HepG2 (cell line): Measurements from ENCODE around the gene SEPTIN10. TPM values are rescaled to one million over a fixed set of nuclear protein-coding genes. Genes with fewer than 3 reads are reported as not detected.

Experiments used
- ATF7-NPFF ChIP-seq: sonication (generic); formaldehyde crosslinking; IDR thresholded peaks from 2 replicates; pipeline ENCODE4 v1.8.1; 2023; ENCODE audit warnings: mild to moderate bottlenecking, low read depth, missing genetic modification reagents, moderate library complexity
- DNMT1 ChIP-seq: sonication (generic); formaldehyde crosslinking; IDR thresholded peaks from 2 replicates; pipeline ENCODE4 v1.5.1; 2020; ENCODE audit warnings: mild to moderate bottlenecking, missing genetic modification reagents
- MED1 ChIP-seq: sonication (generic); formaldehyde crosslinking; IDR thresholded peaks from 2 replicates; pipeline ENCODE4 v1.4.0; 2020; ENCODE audit warnings: missing genetic modification reagents
- NCOR1 ChIP-seq: fragments of 200-600 bp; sonication (generic); IDR thresholded peaks from 2 replicates; pipeline ENCODE4 v1.7.0; 2017; ENCODE audit warnings: antibody characterized with exemption, low read length, borderline replicate concordance
- SMC3 ChIP-seq: IDR thresholded peaks from 2 replicates; pipeline ENCODE4 v1.6.1; 2011; ENCODE audit warnings: low read length, improper control_type of control experiment
- ZNF160 ChIP-seq: sonication (generic); formaldehyde crosslinking; IDR thresholded peaks from 2 replicates; pipeline ENCODE4 v1.8.0; 2022; ENCODE audit warnings: mild to moderate bottlenecking, inconsistent platforms, missing genetic modification reagents
- ZNF205 ChIP-seq: IDR thresholded peaks from 2 replicates; pipeline ENCODE4 v1.6.1; 2018; ENCODE audit warnings: missing biosample characterization, missing genetic modification reagents
- ZNF296 ChIP-seq: sonication (generic); formaldehyde crosslinking; conservative IDR thresholded peaks from 2 replicates; pipeline ENCODE4 v1.5.0; 2020; ENCODE audit warnings: mild to moderate bottlenecking, missing genetic modification reagents
- ZNF383 ChIP-seq: sonication (generic); formaldehyde crosslinking; IDR thresholded peaks from 2 replicates; pipeline ENCODE4 v1.4.0; 2020; ENCODE audit warnings: missing genetic modification reagents, mild to moderate bottlenecking, borderline replicate concordance
- ZNF441 ChIP-seq: sonication (generic); formaldehyde crosslinking; IDR thresholded peaks from 2 replicates; pipeline ENCODE4 v1.7.0; 2021; ENCODE audit warnings: missing genetic modification reagents, borderline replicate concordance
- ZNF781 ChIP-seq: sonication (generic); formaldehyde crosslinking; IDR thresholded peaks from 2 replicates; pipeline ENCODE4 v1.5.1; 2020; ENCODE audit warnings: borderline replicate concordance, mild to moderate bottlenecking, missing genetic modification reagents; ENCODE audit errors: not compliant biosample characterization
- ZNF83 ChIP-seq: sonication (generic); formaldehyde crosslinking; IDR thresholded peaks from 2 replicates; pipeline ENCODE4 v1.4.0; 2020; ENCODE audit warnings: missing genetic modification reagents, mild to moderate bottlenecking, borderline replicate concordance
- polyA plus RNA-seq, 8 experiments: library from polyadenylated mRNA; depleted of rRNA in 3 of 8; stranded (reverse) in 7 of 8; unstranded in 1 of 8; fragments of >200 nt; fragmentation: Illumina TruSeq in 4 of 8; extraction: Trizol in 4 of 8; gene quantifications; 2 replicates each; pipeline versions ENCODE4 v1.2.1 to v1.2.3, GENCODE V29; 2011 to 2016; ENCODE audit warnings: low read depth in 4 of 8, missing spikeins in 1 of 8, mixed read lengths in 1 of 8; ENCODE audit not compliant: insufficient read depth in 1 of 8
- total RNA-seq, 5 experiments: library from RNA; depleted of rRNA; stranded (reverse); fragments of >200 nt; fragmentation: Illumina TruSeq; extraction: Trizol; gene quantifications; 2 replicates each; pipeline ENCODE4 v1.2.3, GENCODE V29; 2016; ENCODE audit warnings: low read depth in 1 of 5
- TF ChIP-seq, protein P1 (sequence below): fragments of 450-650 bp; IDR thresholded peaks from 2 replicates; pipeline ENCODE4 v1.6.1; 2017; ENCODE audit warnings: mild to moderate bottlenecking
- TF ChIP-seq, protein P2 (sequence below): IDR thresholded peaks from 2 replicates; pipeline ENCODE4 v1.6.1; 2016; ENCODE audit warnings: mild to moderate bottlenecking
- TF ChIP-seq, protein P3 (sequence below): sonication (generic); formaldehyde crosslinking; IDR thresholded peaks from 2 replicates; pipeline ENCODE4 v1.4.0; 2020; ENCODE audit warnings: missing genetic modification reagents, borderline replicate concordance
- TF ChIP-seq, protein P4 (sequence below): sonication (generic); formaldehyde crosslinking; IDR thresholded peaks from 2 replicates; pipeline ENCODE4 v1.5.1; 2020; ENCODE audit warnings: mild to moderate bottlenecking, missing genetic modification reagents, moderate library complexity

The SEPTIN10 gene
- total and polyA plus RNA-seq, 2 of the 13 experiments (the other 11 are each of a cell fraction or from before 2014, with no cell fraction given), result 45.8 to 67.5 TPM

DNA sequence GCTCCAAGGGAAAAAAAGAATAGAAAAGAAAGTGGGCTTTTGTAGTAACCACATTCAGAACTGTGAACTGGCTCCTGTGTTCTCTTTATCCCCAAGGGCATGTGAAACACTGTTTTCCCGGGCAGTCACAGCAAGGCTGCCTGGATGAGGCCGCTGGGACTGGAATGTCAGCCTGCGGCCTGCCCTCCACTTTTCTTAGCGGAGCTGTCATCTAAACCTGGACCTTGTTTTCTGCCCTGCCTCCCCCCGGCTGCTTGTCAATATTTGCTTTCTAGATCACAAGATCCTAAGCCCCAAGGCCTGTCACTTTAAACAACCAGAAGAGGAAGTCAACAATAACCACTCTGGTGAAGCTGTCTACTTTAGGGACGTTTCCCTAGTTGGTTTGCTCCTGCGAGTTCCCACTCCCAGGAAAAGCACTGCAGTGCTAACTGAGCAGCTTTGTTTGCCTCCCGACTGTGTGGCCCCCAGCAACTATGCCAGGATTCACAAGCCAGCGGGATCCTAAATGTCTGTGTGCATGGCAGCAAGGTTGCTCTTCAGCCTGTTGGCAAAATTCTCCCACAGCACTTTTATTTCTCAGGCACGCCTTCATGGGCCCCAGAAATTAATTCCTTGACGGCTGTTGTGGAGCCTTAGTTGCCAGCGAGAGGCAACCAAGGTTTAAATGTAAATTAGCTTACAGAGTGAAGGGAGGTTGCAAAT is 31.0 kb upstream of the SEPTIN10 start (continued):
- TF ChIP-seq, protein P1, sequence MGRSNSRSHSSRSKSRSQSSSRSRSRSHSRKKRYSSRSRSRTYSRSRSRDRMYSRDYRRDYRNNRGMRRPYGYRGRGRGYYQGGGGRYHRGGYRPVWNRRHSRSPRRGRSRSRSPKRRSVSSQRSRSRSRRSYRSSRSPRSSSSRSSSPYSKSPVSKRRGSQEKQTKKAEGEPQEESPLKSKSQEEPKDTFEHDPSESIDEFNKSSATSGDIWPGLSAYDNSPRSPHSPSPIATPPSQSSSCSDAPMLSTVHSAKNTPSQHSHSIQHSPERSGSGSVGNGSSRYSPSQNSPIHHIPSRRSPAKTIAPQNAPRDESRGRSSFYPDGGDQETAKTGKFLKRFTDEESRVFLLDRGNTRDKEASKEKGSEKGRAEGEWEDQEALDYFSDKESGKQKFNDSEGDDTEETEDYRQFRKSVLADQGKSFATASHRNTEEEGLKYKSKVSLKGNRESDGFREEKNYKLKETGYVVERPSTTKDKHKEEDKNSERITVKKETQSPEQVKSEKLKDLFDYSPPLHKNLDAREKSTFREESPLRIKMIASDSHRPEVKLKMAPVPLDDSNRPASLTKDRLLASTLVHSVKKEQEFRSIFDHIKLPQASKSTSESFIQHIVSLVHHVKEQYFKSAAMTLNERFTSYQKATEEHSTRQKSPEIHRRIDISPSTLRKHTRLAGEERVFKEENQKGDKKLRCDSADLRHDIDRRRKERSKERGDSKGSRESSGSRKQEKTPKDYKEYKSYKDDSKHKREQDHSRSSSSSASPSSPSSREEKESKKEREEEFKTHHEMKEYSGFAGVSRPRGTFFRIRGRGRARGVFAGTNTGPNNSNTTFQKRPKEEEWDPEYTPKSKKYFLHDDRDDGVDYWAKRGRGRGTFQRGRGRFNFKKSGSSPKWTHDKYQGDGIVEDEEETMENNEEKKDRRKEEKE, result no peak
- TF ChIP-seq, protein P2, sequence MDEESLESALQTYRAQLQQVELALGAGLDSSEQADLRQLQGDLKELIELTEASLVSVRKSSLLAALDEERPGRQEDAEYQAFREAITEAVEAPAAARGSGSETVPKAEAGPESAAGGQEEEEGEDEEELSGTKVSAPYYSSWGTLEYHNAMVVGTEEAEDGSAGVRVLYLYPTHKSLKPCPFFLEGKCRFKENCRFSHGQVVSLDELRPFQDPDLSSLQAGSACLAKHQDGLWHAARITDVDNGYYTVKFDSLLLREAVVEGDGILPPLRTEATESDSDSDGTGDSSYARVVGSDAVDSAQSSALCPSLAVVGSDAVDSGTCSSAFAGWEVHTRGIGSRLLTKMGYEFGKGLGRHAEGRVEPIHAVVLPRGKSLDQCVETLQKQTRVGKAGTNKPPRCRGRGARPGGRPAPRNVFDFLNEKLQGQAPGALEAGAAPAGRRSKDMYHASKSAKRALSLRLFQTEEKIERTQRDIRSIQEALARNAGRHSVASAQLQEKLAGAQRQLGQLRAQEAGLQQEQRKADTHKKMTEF (CRISPR knock-in tag), result peak; percentile 99
- TF ChIP-seq ZNF160 (CRISPR knock-in tag), result peak; percentile 91
- peak; percentile 89 for TF ChIP-seq ZNF441 (CRISPR knock-in tag)
- TF ChIP-seq NCOR1, result peak; percentile 94
- TF ChIP-seq SMC3, result peak; percentile 51; the same call in 1 of the 2 replicates
- TF ChIP-seq ZNF383 (CRISPR knock-in tag), result peak; percentile 92; the same call in 1 of the 2 replicates
- TF ChIP-seq ZNF781 (CRISPR knock-in tag), result peak; percentile 87
- TF ChIP-seq, protein P3, sequence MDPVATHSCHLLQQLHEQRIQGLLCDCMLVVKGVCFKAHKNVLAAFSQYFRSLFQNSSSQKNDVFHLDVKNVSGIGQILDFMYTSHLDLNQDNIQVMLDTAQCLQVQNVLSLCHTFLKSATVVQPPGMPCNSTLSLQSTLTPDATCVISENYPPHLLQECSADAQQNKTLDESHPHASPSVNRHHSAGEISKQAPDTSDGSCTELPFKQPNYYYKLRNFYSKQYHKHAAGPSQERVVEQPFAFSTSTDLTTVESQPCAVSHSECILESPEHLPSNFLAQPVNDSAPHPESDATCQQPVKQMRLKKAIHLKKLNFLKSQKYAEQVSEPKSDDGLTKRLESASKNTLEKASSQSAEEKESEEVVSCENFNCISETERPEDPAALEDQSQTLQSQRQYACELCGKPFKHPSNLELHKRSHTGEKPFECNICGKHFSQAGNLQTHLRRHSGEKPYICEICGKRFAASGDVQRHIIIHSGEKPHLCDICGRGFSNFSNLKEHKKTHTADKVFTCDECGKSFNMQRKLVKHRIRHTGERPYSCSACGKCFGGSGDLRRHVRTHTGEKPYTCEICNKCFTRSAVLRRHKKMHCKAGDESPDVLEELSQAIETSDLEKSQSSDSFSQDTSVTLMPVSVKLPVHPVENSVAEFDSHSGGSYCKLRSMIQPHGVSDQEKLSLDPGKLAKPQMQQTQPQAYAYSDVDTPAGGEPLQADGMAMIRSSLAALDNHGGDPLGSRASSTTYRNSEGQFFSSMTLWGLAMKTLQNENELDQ (CRISPR knock-in tag), result no peak
- no peak for TF ChIP-seq ZNF296 (CRISPR knock-in tag)
- no peak for TF ChIP-seq DNMT1 (CRISPR knock-in tag)
- peak; percentile 92 for TF ChIP-seq ZNF205 (CRISPR knock-in tag)
- peak; percentile 15; the same call in 1 of the 2 replicates for TF ChIP-seq ZNF83 (CRISPR knock-in tag)
- TF ChIP-seq, protein P4, sequence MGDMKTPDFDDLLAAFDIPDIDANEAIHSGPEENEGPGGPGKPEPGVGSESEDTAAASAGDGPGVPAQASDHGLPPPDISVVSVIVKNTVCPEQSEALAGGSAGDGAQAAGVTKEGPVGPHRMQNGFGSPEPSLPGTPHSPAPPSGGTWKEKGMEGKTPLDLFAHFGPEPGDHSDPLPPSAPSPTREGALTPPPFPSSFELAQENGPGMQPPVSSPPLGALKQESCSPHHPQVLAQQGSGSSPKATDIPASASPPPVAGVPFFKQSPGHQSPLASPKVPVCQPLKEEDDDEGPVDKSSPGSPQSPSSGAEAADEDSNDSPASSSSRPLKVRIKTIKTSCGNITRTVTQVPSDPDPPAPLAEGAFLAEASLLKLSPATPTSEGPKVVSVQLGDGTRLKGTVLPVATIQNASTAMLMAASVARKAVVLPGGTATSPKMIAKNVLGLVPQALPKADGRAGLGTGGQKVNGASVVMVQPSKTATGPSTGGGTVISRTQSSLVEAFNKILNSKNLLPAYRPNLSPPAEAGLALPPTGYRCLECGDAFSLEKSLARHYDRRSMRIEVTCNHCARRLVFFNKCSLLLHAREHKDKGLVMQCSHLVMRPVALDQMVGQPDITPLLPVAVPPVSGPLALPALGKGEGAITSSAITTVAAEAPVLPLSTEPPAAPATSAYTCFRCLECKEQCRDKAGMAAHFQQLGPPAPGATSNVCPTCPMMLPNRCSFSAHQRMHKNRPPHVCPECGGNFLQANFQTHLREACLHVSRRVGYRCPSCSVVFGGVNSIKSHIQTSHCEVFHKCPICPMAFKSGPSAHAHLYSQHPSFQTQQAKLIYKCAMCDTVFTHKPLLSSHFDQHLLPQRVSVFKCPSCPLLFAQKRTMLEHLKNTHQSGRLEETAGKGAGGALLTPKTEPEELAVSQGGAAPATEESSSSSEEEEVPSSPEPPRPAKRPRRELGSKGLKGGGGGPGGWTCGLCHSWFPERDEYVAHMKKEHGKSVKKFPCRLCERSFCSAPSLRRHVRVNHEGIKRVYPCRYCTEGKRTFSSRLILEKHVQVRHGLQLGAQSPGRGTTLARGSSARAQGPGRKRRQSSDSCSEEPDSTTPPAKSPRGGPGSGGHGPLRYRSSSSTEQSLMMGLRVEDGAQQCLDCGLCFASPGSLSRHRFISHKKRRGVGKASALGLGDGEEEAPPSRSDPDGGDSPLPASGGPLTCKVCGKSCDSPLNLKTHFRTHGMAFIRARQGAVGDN, result peak; percentile 88
- peak; percentile 89 for TF ChIP-seq ATF7-NPFF
- TF ChIP-seq MED1, result peak; percentile 100
